Endothelial cell of umbilical vein (primary cell): ENCODE measurements around the gene BTK. TPM values are rescaled to one million over a fixed set of nuclear protein-coding genes. Genes with fewer than 3 reads are reported as not detected.

Experiments used
- BruUV-seq: library from RNA; stranded (reverse); fragments of 400-500 nt; replicated peaks from 2 replicates; lab custom pipeline; 2021; lab: Mats Ljungman, UMichigan
- CTCF ChIA-PET: fragments of 300-600, 350-600 bp; sonication (Branson Sonifier 250); formaldehyde crosslinking; loops from one replicate; lab custom pipeline; 2021; ENCODE audit warnings: antibody characterized with exemption, inconsistent platforms; lab: Charles Lee
- POLR2A ChIA-PET: fragments of 300-600, 350-600 bp; sonication (Branson Sonifier 250); formaldehyde crosslinking; loops from one replicate; lab custom pipeline; 2021; ENCODE audit warnings: antibody characterized with exemption, inconsistent platforms; lab: Charles Lee
- DNase-seq: peaks from one replicate; pipeline ENCODE4 v3.0.0-alpha.2; 2011; ENCODE audit warnings: low read depth, low spot score
- FAIRE-seq: peaks from 2 replicates; lab custom pipeline; 2011; peaks lifted over from hg19 to GRCh38; lab: Jason Lieb, UNC
- H2AFZ ChIP-seq: 2 replicates; pipeline ENCODE4 v1.6.0; 2012; ENCODE audit warnings: low read depth, low read length, control low read depth, inconsistent platforms
- H3K27ac ChIP-seq: 2 replicates; pipeline ENCODE4 v1.5.1; 2011; ENCODE audit warnings: low read depth, mild to moderate bottlenecking, control low read depth, low read length, moderate library complexity; ENCODE audit not compliant: insufficient read depth
- H3K27me3 ChIP-seq, 2 experiments: 2 replicates each; pipeline versions ENCODE4 v1.6.0 to v1.6.1; 2011; ENCODE audit warnings: low read length in 2 of 2, mixed read lengths in 1 of 2; ENCODE audit not compliant: control insufficient read depth in 2 of 2, insufficient read depth in 2 of 2
- H3K36me3 ChIP-seq, 2 experiments: 2 replicates in 1 of 2; 3 replicates in 1 of 2; pipeline ENCODE4 v1.5.1; 2011; ENCODE audit warnings: low read length in 2 of 2, mild to moderate bottlenecking in 1 of 2, moderate library complexity in 1 of 2; ENCODE audit not compliant: control insufficient read depth in 2 of 2, insufficient read depth in 2 of 2; ENCODE audit errors: extremely low read depth in 1 of 2
- H3K4me1 ChIP-seq: 3 replicates; pipeline ENCODE4 v1.5.1; 2011; ENCODE audit warnings: mild to moderate bottlenecking, low read length; ENCODE audit not compliant: control insufficient read depth, insufficient read depth; ENCODE audit errors: extremely low read depth
- H3K4me2 ChIP-seq: 2 replicates; pipeline ENCODE4 v1.6.1; 2011; ENCODE audit warnings: low read length, control low read depth, mixed read lengths; ENCODE audit not compliant: insufficient read depth
- H3K4me3 ChIP-seq, 3 experiments: fragments of 200-600 bp in 1 of 3; sonication (generic), shearing (Covaris generic) in 1 of 3; replicated peaks in 1 of 3; 2 replicates each; pipeline ENCODE4 v1.5.1; 2011 to 2016; ENCODE audit warnings: control low read depth in 3 of 3, low read length in 3 of 3, mild to moderate bottlenecking in 2 of 3, inconsistent platforms in 1 of 3, low read depth in 1 of 3, moderate library complexity in 1 of 3; ENCODE audit not compliant: insufficient read depth in 1 of 3
- H3K79me2 ChIP-seq: 2 replicates; pipeline ENCODE4 v1.6.0; 2012; ENCODE audit warnings: low read length, inconsistent platforms; ENCODE audit not compliant: control insufficient read depth, insufficient read depth
- H3K9ac ChIP-seq: replicated peaks from 2 replicates; pipeline ENCODE3; 2011; ENCODE audit warnings: low read length, control low read depth; ENCODE audit not compliant: insufficient read depth; ENCODE audit errors: extremely low read depth
- H3K9me1 ChIP-seq: replicated peaks from 3 replicates; pipeline ENCODE4 v1.6.0; 2011; ENCODE audit warnings: mild to moderate bottlenecking, low read length; ENCODE audit not compliant: control insufficient read depth, insufficient read depth; ENCODE audit errors: extremely low read depth
- H3K9me3 ChIP-seq: replicated peaks from 2 replicates; pipeline ENCODE4 v1.5.1; 2012; ENCODE audit warnings: low read length, inconsistent platforms; ENCODE audit not compliant: control insufficient read depth, insufficient read depth
- H4K20me1 ChIP-seq: replicated peaks from 2 replicates; pipeline ENCODE3; 2011; ENCODE audit warnings: mild to moderate bottlenecking, low read length; ENCODE audit not compliant: control insufficient read depth, insufficient read depth; ENCODE audit errors: extremely low read depth
- EZH2 ChIP-seq: IDR thresholded peaks from 2 replicates; pipeline ENCODE4 v1.6.1; 2012; ENCODE audit warnings: borderline replicate concordance, low read depth, mild to moderate bottlenecking, moderate library complexity, low read length, inconsistent platforms; ENCODE audit not compliant: severe bottlenecking
- JUN ChIP-seq: IDR thresholded peaks from 2 replicates; pipeline ENCODE4 v1.6.1; 2011; ENCODE audit warnings: borderline replicate concordance, low read depth; ENCODE audit not compliant: insufficient read length, insufficient read depth
- MAX ChIP-seq: IDR thresholded peaks from 2 replicates; pipeline ENCODE4 v1.6.1; 2011; ENCODE audit not compliant: insufficient read depth, insufficient read length
- POLR2AphosphoS5 ChIP-seq: IDR thresholded peaks from 2 replicates; pipeline ENCODE4 v1.6.1; 2012; ENCODE audit warnings: low read depth, mild to moderate bottlenecking, control low read depth, low read length, moderate library complexity; ENCODE audit not compliant: insufficient read depth
- dilution Hi-C: fragments of 300-500 bp; cut with MboI; formaldehyde crosslinking; loops from one replicate; pipeline ENCODE4 v1.15.0; 2019; ENCODE audit warnings: low sequenced_read_pairs; ENCODE audit not compliant: extremely low pct_ligation_motif_present
- intact Hi-C: fragments of 100-400 bp; cut with micrococcal nuclease; formaldehyde crosslinking; loops from one replicate; pipeline ENCODE4 v1.10.0; 2022
- polyA plus RNA-seq, 4 experiments: library from polyadenylated mRNA; depleted of rRNA in 3 of 4; stranded (reverse) in 3 of 4; unstranded in 1 of 4; fragments of >200 nt; gene quantifications; 2 replicates each; pipeline versions ENCODE4 v1.2.1 to v1.2.3, GENCODE V29; 2011 to 2012; ENCODE audit warnings: missing spikeins in 1 of 4
- total RNA-seq: library from RNA; stranded (reverse); gene quantifications from 2 replicates; pipeline ENCODE4 v1.2.3, GENCODE V29; 2021

The BTK gene
- total and polyA plus RNA-seq, 2 donors (not counting 3 experiments of a cell fraction or from before 2014, with no cell fraction given), result 0.11 to 0.13 TPM

DNA sequence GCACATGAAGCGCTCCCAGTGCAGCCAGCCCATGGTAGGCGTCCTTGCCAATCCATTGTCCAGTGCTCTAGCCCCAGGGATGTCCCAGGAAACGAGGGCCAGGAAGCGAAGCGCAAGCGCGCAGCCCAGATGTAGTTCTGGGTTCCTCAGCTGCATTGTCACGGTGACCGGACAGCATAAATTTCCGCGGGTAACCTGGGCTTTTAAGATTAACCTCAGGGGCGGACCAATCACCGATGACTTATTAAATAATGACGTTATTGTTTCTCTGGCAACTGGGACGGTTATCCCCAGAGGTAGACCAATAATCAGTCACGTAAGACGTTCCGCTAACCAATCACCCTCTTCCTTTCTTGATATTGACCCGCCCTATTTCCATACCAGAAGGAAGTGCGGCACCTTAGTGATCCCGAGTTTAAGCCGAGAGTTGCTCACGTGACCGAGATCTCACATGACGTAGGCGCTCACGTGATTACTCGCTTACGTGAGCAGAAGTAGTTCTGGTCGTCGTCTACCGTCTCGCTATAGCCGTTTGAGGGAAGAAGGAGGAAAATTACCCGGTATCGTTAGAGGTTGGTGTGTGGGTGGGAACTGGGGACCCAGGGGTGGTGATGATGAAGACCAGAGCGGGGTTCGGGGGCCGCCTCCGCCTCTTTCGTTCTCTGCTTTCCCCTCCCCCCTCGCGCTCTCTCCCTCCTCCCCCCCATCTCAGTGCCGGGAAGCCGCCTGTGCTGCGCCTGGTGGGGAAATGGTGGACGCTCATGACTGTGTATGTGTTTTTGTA lies 21.9 kb upstream of the BTK start, which contains the start of the genes GLA and HNRNPH2:
TSS of gene GLA (minus strand) at position 178 of the 784 bp plus-strand sequence. CDS start at position 156, 22 bp downstream.
TSS of gene HNRNPH2 (plus strand) at position 475 of the 784 bp plus-strand sequence. CDS start 3,767 bp downstream, outside the sequence.
- FAIRE-seq (peak; percentile 98), DNase-seq (peak; percentile 98)
- Histone ChIP-seq H3K36me3 (peaks cover 0 to 2% of the 10 kb centered on the region in 2 experiments), H3K9me1 (no peaks in the 10 kb centered on the region), H3K27me3 (no peaks in the 10 kb centered on the region), H3K4me2 (peak within 1 kb of the TSS; percentile 96), H4K20me1 (no peaks in the 10 kb centered on the region), H3K4me1 (peaks cover 12% of the 10 kb centered on the region), H3K9ac (peak within 1 kb of the TSS; percentile 99), H3K9me3 (no peaks in the 10 kb centered on the region), H3K79me2 (peaks cover 53% of the 10 kb centered on the region), H3K4me3 (peak within 1 kb of the TSS; percentile 78 to 95 (median 91)), H2AFZ (peak within 1 kb of the TSS; percentile 59), H3K27ac (peak within 1 kb of the TSS; percentile 97)
- BruUV-seq, result no TSS peak
- TF ChIP-seq POLR2AphosphoS5, result peak; percentile 23
- no peak for TF ChIP-seq EZH2
- peak; percentile 54 for TF ChIP-seq JUN
- peak; percentile 93 for TF ChIP-seq MAX
- CTCF ChIA-PET, result interaction anchor here (1.6 kb wide), 1 partner anchor 17 kb away, joined by 4 read pairs; no protein-coding TSS in a partner anchor
- intact Hi-C loops (loop anchor here (1.0 kb wide), 2 partner anchors 10 to 18 kb away; no protein-coding TSS in a partner anchor), dilution Hi-C loops (no loop called here)
- POLR2A ChIA-PET, result no interaction called here
